Measurements from ENCODE around the gene TMEM109.

TMEM109 gene

GRCh38 chr11:60951904-60952741 lies 38.2 kb downstream of the TMEM109 start, which contains the start of gene SLC15A3:
TSS of gene SLC15A3 (minus strand) at chr11:60952176. CDS start at chr11:60951551, 625 bp downstream.
- H3K4me1 ChIP-seq (ENCODE audit: control insufficient read depth in 1 of 2, insufficient read depth in 2 of 2, low read length in 2 of 2), result peaks cover 8 to 13% of the 10 kb centered on the region in 2 experiments
- H3K4me2 ChIP-seq (ENCODE audit: low read length), result peak within 1 kb of the TSS; percentile 55
- H3K27ac ChIP-seq (ENCODE audit: low read depth, low read length), result no peak within 1 kb of the TSS
- H2AK5ac ChIP-seq (ENCODE audit: low read length), result no peak within 1 kb of the TSS
- H3K9ac ChIP-seq (ENCODE audit: low read length), result no peak within 1 kb of the TSS
- H2BK120ac ChIP-seq (ENCODE audit: insufficient read depth, low read length, poor library complexity), result no peak within 1 kb of the TSS
- H4K12ac ChIP-seq (ENCODE audit: low read depth, low read length), result no peak within 1 kb of the TSS
- H2AFZ ChIP-seq (ENCODE audit: insufficient read depth, low read length, poor library complexity), result peak within 1 kb of the TSS; percentile 69
- WGBS (ENCODE audit: extremely low coverage, insufficient coverage, insufficient read length), result no CpG with 5 or more reads among the region's 23 CpGs
- DNase-seq, result peak; percentile 74 to 89
- no peaks in the 10 kb centered on the region for H3K36me3 ChIP-seq (ENCODE audit: control insufficient read depth in 1 of 2, insufficient read depth in 2 of 2, low read length in 2 of 2)
- peaks cover 3% of the 10 kb centered on the region for H3K9me3 ChIP-seq (ENCODE audit: insufficient read depth, low read depth, low read length)
- no peak within 1 kb of the TSS for H3K4ac ChIP-seq (ENCODE audit: low read depth, low read length)
- no peaks in the 10 kb centered on the region for H3K79me2 ChIP-seq (ENCODE audit: control insufficient read depth, insufficient read depth, low read length, poor library complexity)
- H3K4me3 ChIP-seq (ENCODE audit: low read depth, low read length), result peak within 1 kb of the TSS; percentile 50
- H3K27me3 ChIP-seq (ENCODE audit: insufficient read depth, low read length), result peaks cover 13% of the 10 kb centered on the region
- H2BK12ac ChIP-seq (ENCODE audit: low read length), result no peak within 1 kb of the TSS
- H4K91ac ChIP-seq (ENCODE audit: low read depth, low read length), result no peak within 1 kb of the TSS
- peaks cover 3% of the 10 kb centered on the region for H3K79me1 ChIP-seq (ENCODE audit: low read length)
- H3K23ac ChIP-seq (ENCODE audit: low read length), result no peak within 1 kb of the TSS
- no peak within 1 kb of the TSS for H3K18ac ChIP-seq (ENCODE audit: low read length)
- H2BK5ac ChIP-seq (ENCODE audit: low read depth, low read length, poor library complexity), result no peak within 1 kb of the TSS
- H3K14ac ChIP-seq (ENCODE audit: low read length), result no peak within 1 kb of the TSS
- no peak within 1 kb of the TSS for H4K8ac ChIP-seq (ENCODE audit: low read depth, low read length)

GRCh38 chr11:60952742-60953170 lies 38.8 kb downstream of the TMEM109 start:
- Histone ChIP-seq H2BK120ac (ENCODE audit: insufficient read depth, low read length, poor library complexity) (no peak overlapping the region), H4K91ac (ENCODE audit: low read depth, low read length) (no peak overlapping the region), H3K9me3 (ENCODE audit: insufficient read depth, low read depth, low read length) (peaks cover 3% of the 10 kb centered on the region), H2BK12ac (ENCODE audit: low read length) (no peak overlapping the region), H3K4me2 (ENCODE audit: low read length) (no peak overlapping the region), H2AFZ (ENCODE audit: insufficient read depth, low read length, poor library complexity) (no peak overlapping the region), H3K23ac (ENCODE audit: low read length) (no peak overlapping the region), H3K14ac (ENCODE audit: low read length) (no peak overlapping the region), H3K4me1 (ENCODE audit: control insufficient read depth in 1 of 2, insufficient read depth in 2 of 2, low read length in 2 of 2) (peaks cover 8 to 13% of the 10 kb centered on the region in 2 experiments), H4K12ac (ENCODE audit: low read depth, low read length) (no peak overlapping the region), H3K79me2 (ENCODE audit: control insufficient read depth, insufficient read depth, low read length, poor library complexity) (no peaks in the 10 kb centered on the region), H4K8ac (ENCODE audit: low read depth, low read length) (no peak overlapping the region), H3K18ac (ENCODE audit: low read length) (no peak overlapping the region), H3K4me3 (ENCODE audit: low read depth, low read length) (no peak overlapping the region), H2AK5ac (ENCODE audit: low read length) (no peak overlapping the region), H3K79me1 (ENCODE audit: low read length) (peaks cover 3% of the 10 kb centered on the region), H3K4ac (ENCODE audit: low read depth, low read length) (no peak overlapping the region), H2BK5ac (ENCODE audit: low read depth, low read length, poor library complexity) (no peak overlapping the region), H3K27ac (ENCODE audit: low read depth, low read length) (no peak overlapping the region), H3K9ac (ENCODE audit: low read length) (no peak overlapping the region), H3K27me3 (ENCODE audit: insufficient read depth, low read length) (peaks cover 13% of the 10 kb centered on the region), H3K36me3 (ENCODE audit: control insufficient read depth in 1 of 2, insufficient read depth in 2 of 2, low read length in 2 of 2) (no peaks in the 10 kb centered on the region)
- no CpG with 5 or more reads among the region's 3 CpGs for WGBS (ENCODE audit: extremely low coverage, insufficient coverage, insufficient read length)
- no peak for DNase-seq

- Histone ChIP-seq H3K27me3 (ENCODE audit: insufficient read depth, low read length) (peaks cover 13% of the 10 kb centered on the region), H3K18ac (ENCODE audit: low read length) (no peak overlapping the region), H3K9me3 (ENCODE audit: insufficient read depth, low read depth, low read length) (peaks cover 3% of the 10 kb centered on the region), H2BK12ac (ENCODE audit: low read length) (peak overlapping the region; percentile 6), H2BK120ac (ENCODE audit: insufficient read depth, low read length, poor library complexity) (no peak overlapping the region), H4K91ac (ENCODE audit: low read depth, low read length) (no peak overlapping the region), H3K4me2 (ENCODE audit: low read length) (no peak overlapping the region), H3K4ac (ENCODE audit: low read depth, low read length) (no peak overlapping the region), H3K23ac (ENCODE audit: low read length) (no peak overlapping the region), H3K4me1 (ENCODE audit: control insufficient read depth in 1 of 2, insufficient read depth in 2 of 2, low read length in 2 of 2) (peaks cover 8 to 13% of the 10 kb centered on the region in 2 experiments), H3K9ac (ENCODE audit: low read length) (no peak overlapping the region), H2AK5ac (ENCODE audit: low read length) (no peak overlapping the region), H3K4me3 (ENCODE audit: low read depth, low read length) (no peak overlapping the region), H4K8ac (ENCODE audit: low read depth, low read length) (no peak overlapping the region), H4K12ac (ENCODE audit: low read depth, low read length) (no peak overlapping the region), H3K79me1 (ENCODE audit: low read length) (peaks cover 3% of the 10 kb centered on the region), H2AFZ (ENCODE audit: insufficient read depth, low read length, poor library complexity) (no peak overlapping the region), H2BK5ac (ENCODE audit: low read depth, low read length, poor library complexity) (no peak overlapping the region), H3K14ac (ENCODE audit: low read length) (no peak overlapping the region), H3K79me2 (ENCODE audit: control insufficient read depth, insufficient read depth, low read length, poor library complexity) (no peaks in the 10 kb centered on the region), H3K27ac (ENCODE audit: low read depth, low read length) (no peak overlapping the region), H3K36me3 (ENCODE audit: control insufficient read depth in 1 of 2, insufficient read depth in 2 of 2, low read length in 2 of 2) (no peaks in the 10 kb centered on the region)
- WGBS (ENCODE audit: extremely low coverage, insufficient coverage, insufficient read length), result no CpG with 5 or more reads among the region's 6 CpGs
- peak in 1 of 2 donors; percentile 54 for DNase-seq
Measured at GRCh38 chr11:60953781-60954180, 39.8 kb downstream of the TMEM109 start.

DNA sequence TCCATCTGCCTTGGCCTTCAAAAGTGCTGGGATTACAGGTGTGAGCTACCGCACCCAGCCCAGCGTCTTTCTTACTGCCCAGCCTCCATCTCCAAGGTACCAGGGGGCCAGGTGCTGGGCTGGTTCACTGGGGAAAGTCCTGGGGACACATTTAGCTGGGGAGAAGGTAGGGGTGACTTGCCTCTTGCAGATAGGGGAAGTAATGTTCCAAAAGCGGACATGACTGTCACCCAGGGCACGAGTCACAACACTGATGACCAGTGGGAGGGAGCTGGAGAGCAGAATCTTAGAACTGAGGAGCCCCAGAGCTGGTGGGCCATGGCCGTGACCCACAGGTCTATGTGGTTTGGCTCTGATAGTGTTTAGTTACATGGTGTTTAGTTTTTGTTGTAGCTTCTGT lies 40.5 kb downstream of the TMEM109 start:
- Histone ChIP-seq H3K79me2 (ENCODE audit: control insufficient read depth, insufficient read depth, low read length, poor library complexity) (no peaks in the 10 kb centered on the region), H3K9ac (ENCODE audit: low read length) (no peak overlapping the region), H3K4ac (ENCODE audit: low read depth, low read length) (no peak overlapping the region), H3K4me1 (ENCODE audit: control insufficient read depth in 1 of 2, insufficient read depth in 2 of 2, low read length in 2 of 2) (peaks cover 8 to 14% of the 10 kb centered on the region in 2 experiments), H2AK5ac (ENCODE audit: low read length) (no peak overlapping the region), H3K23ac (ENCODE audit: low read length) (no peak overlapping the region), H4K12ac (ENCODE audit: low read depth, low read length) (no peak overlapping the region), H2BK12ac (ENCODE audit: low read length) (no peak overlapping the region), H2BK120ac (ENCODE audit: insufficient read depth, low read length, poor library complexity) (no peak overlapping the region), H3K4me2 (ENCODE audit: low read length) (no peak overlapping the region), H4K91ac (ENCODE audit: low read depth, low read length) (no peak overlapping the region), H4K8ac (ENCODE audit: low read depth, low read length) (no peak overlapping the region), H2BK5ac (ENCODE audit: low read depth, low read length, poor library complexity) (no peak overlapping the region), H3K4me3 (ENCODE audit: low read depth, low read length) (no peak overlapping the region), H3K14ac (ENCODE audit: low read length) (no peak overlapping the region), H3K27ac (ENCODE audit: low read depth, low read length) (no peak overlapping the region), H3K36me3 (ENCODE audit: control insufficient read depth in 1 of 2, insufficient read depth in 2 of 2, low read length in 2 of 2) (no peaks in the 10 kb centered on the region), H3K9me3 (ENCODE audit: insufficient read depth, low read depth, low read length) (peaks cover 3% of the 10 kb centered on the region), H3K18ac (ENCODE audit: low read length) (no peak overlapping the region), H3K27me3 (ENCODE audit: insufficient read depth, low read length) (peaks cover 13% of the 10 kb centered on the region), H3K79me1 (ENCODE audit: low read length) (peaks cover 6% of the 10 kb centered on the region), H2AFZ (ENCODE audit: insufficient read depth, low read length, poor library complexity) (no peak overlapping the region)
- WGBS (ENCODE audit: extremely low coverage, insufficient coverage, insufficient read length), result no CpG with 5 or more reads among the region's 5 CpGs
- DNase-seq, result peak in 1 of 2 donors; percentile 22

All from trophoblast cell (in vitro differentiated cells and primary cell).